SK-N-SH (cell line): ENCODE results near the gene EEF2K. TPM values are rescaled to one million over a fixed set of nuclear protein-coding genes. Genes with fewer than 3 reads are reported as not detected.

ENCODE experiments used
- CTCF ChIA-PET: fragments of 300-600, 350-600 bp; formaldehyde crosslinking; extraction: SDS; loops from one replicate; lab custom pipeline; 2021; lab: Yijun Ruan, JAX
- POLR2A ChIA-PET: fragments of 350-600 bp; sonication (Branson Sonifier 250); formaldehyde crosslinking; extraction: SDS; loops from one replicate; lab custom pipeline; 2020; ENCODE audit warnings: antibody characterized with exemption, inconsistent platforms; lab: Yijun Ruan, JAX
- DNase-seq: peaks from one replicate; pipeline ENCODE4 v3.0.0; 2012
- H2AFZ ChIP-seq: fragments of 200-600 bp; sonication (generic); 2 replicates; pipeline ENCODE4 v1.8.1; 2016; ENCODE audit warnings: antibody characterized with exemption, mild to moderate bottlenecking, low read depth
- H3F3A ChIP-seq: fragments of 200-600 bp; sonication (generic); replicated peaks from 2 replicates; pipeline ENCODE3; 2016; ENCODE audit warnings: antibody characterized with exemption, mild to moderate bottlenecking; ENCODE audit not compliant: insufficient read depth
- H3K27ac ChIP-seq, 2 experiments: fragments of 200-500 bp in 1 of 2; fragments of 200-600 bp in 1 of 2; sonication (Bioruptor generic) in 1 of 2; sonication (generic), shearing (Covaris generic) in 1 of 2; 2 replicates each; pipeline versions ENCODE4 v1.5.1 to v1.6.1; 2014 to 2016; ENCODE audit warnings: low read depth in 2 of 2, inconsistent platforms in 1 of 2, low read length in 1 of 2, mild to moderate bottlenecking in 1 of 2, mixed read lengths in 1 of 2
- H3K27me3 ChIP-seq: fragments of 200-600 bp; sonication (generic), shearing (Covaris generic); 2 replicates; pipeline ENCODE4 v1.6.1; 2016; ENCODE audit warnings: mixed run types; ENCODE audit not compliant: insufficient read depth
- H3K36me3 ChIP-seq, 2 experiments: fragments of 200-500 bp in 1 of 2; fragments of 200-600 bp in 1 of 2; sonication (Bioruptor generic) in 1 of 2; sonication (generic) in 1 of 2; replicated peaks in 1 of 2; 2 replicates each; pipeline versions ENCODE3 to v1.5.1; 2014 to 2016; ENCODE audit warnings: low read length in 1 of 2, mild to moderate bottlenecking in 1 of 2; ENCODE audit not compliant: insufficient read depth in 2 of 2, control insufficient read depth in 1 of 2
- H3K4me1 ChIP-seq, 2 experiments: fragments of 200-500 bp in 1 of 2; fragments of 200-600 bp in 1 of 2; sonication (Bioruptor generic) in 1 of 2; sonication (generic), shearing (Covaris generic) in 1 of 2; 2 replicates each; pipeline versions ENCODE4 v1.5.1 to v1.6.1; 2014 to 2016; ENCODE audit warnings: low read depth in 1 of 2, low read length in 1 of 2, mixed run types in 1 of 2; ENCODE audit not compliant: insufficient read depth in 2 of 2, control insufficient read depth in 1 of 2
- H3K4me2 ChIP-seq: fragments of 200-600 bp; sonication (generic), shearing (Covaris generic); 2 replicates; pipeline ENCODE4 v1.6.1; 2017; ENCODE audit warnings: mixed run types
- H3K4me3 ChIP-seq, 2 experiments: fragments of 200-500 bp in 1 of 2; fragments of 200-600 bp in 1 of 2; sonication (Bioruptor generic) in 1 of 2; sonication (generic), shearing (Covaris generic) in 1 of 2; 2 replicates each; pipeline versions ENCODE4 v1.5.1 to v1.8.1; 2014 to 2016; ENCODE audit warnings: low read depth in 2 of 2, inconsistent platforms in 1 of 2, low read length in 1 of 2, mild to moderate bottlenecking in 1 of 2, mixed read lengths in 1 of 2, moderate library complexity in 1 of 2
- H3K79me2 ChIP-seq: fragments of 200-600 bp; sonication (generic); 2 replicates; pipeline ENCODE4 v1.8.1; 2017; ENCODE audit warnings: mild to moderate bottlenecking; ENCODE audit not compliant: insufficient read depth
- H3K9ac ChIP-seq: fragments of 200-600 bp; sonication (generic); 2 replicates; pipeline ENCODE4 v1.6.1; 2017; ENCODE audit warnings: mixed run types
- H3K9me2 ChIP-seq: fragments of 200-600 bp; sonication (generic); 2 replicates; pipeline ENCODE4 v1.6.1; 2017; ENCODE audit warnings: mixed run types
- H3K9me3 ChIP-seq: fragments of 200-600 bp; sonication (generic); 2 replicates; pipeline ENCODE4 v1.6.1; 2017; ENCODE audit warnings: mixed run types, mild to moderate bottlenecking, moderate library complexity
- H4K20me1 ChIP-seq: fragments of 200-600 bp; sonication (generic); 2 replicates; pipeline ENCODE4 v1.6.1; 2017; ENCODE audit warnings: mild to moderate bottlenecking, mixed run types; ENCODE audit not compliant: insufficient read depth
- FOXM1 ChIP-seq: IDR thresholded peaks from 2 replicates; pipeline ENCODE4 v1.4.0; 2012; ENCODE audit warnings: low read depth, mild to moderate bottlenecking
- MAX ChIP-seq: IDR thresholded peaks from 2 replicates; pipeline ENCODE4 v1.4.0; 2012; ENCODE audit warnings: low read depth
- MXI1 ChIP-seq: IDR thresholded peaks from 2 replicates; pipeline ENCODE4 v1.6.1; 2012; ENCODE audit warnings: mild to moderate bottlenecking, low read depth, low read length, improper control_type of control experiment
- NRF1 ChIP-seq: IDR thresholded peaks from 2 replicates; pipeline ENCODE4 v1.6.1; 2012; ENCODE audit warnings: low read depth, mild to moderate bottlenecking, low read length
- RAD21 ChIP-seq: IDR thresholded peaks from 2 replicates; pipeline ENCODE4 v1.6.1; 2012; ENCODE audit warnings: mild to moderate bottlenecking, low read length
- RXRA ChIP-seq: IDR thresholded peaks from 2 replicates; pipeline ENCODE4 v1.4.0; 2012; ENCODE audit warnings: low read depth, mild to moderate bottlenecking, borderline replicate concordance
- TAF1 ChIP-seq: IDR thresholded peaks from 2 replicates; pipeline ENCODE4 v1.6.1; 2012; ENCODE audit warnings: low read depth, mild to moderate bottlenecking, low read length, moderate library complexity, borderline replicate concordance
- WGBS: methylation state at CpG from one replicate; pipeline ENCODE4 v1.1.6; 2017; ENCODE audit warnings: low lambda C conversion rate; 5-methylcytosine and 5-hydroxymethylcytosine counted together
- polyA plus RNA-seq, 3 experiments: library from polyadenylated mRNA; depleted of rRNA; stranded (reverse); fragments of >200 nt; gene quantifications; 2 replicates each; pipeline ENCODE4 v1.2.3, GENCODE V29; 2012

Gene EEF2K
- polyA plus RNA-seq, 1 of the 3 experiments (the other 2 are of a cell fraction): 8.0 TPM

GRCh38 chr16:22323959-22324786 lies 118.1 kb downstream of the EEF2K start:
- TF ChIP-seq MXI1 (no peak), RXRA (no peak), MAX (no peak), NRF1 (no peak)
- DNase-seq: no peak
- H3K79me2 ChIP-seq: no peaks in the 10 kb centered on the region; the same call in 1 of the 2 replicates
- H3K4me1 ChIP-seq: peaks cover 0 to 6% of the 10 kb centered on the region in 2 experiments; a peak in 1 of 4 replicates
- no peak overlapping the region for H2AFZ ChIP-seq
- H3K4me2 ChIP-seq: no peak overlapping the region
- H4K20me1 ChIP-seq: 0 out of 2 replicates have a peak, but pooled peaks cover 5% of the 10 kb centered on the region
- no peak overlapping the region for H3K4me3 ChIP-seq
- H3K27ac ChIP-seq: no peak overlapping the region; a peak in 1 of 4 replicates
- WGBS: 100% methylated on average over 6 of the region's 24 CpGs
- no peaks in the 10 kb centered on the region for H3K9me2 ChIP-seq
- no peaks in the 10 kb centered on the region for H3K27me3 ChIP-seq
- CTCF ChIA-PET: interaction anchor here (0.9 to 2.1 kb wide), 3 partner anchors 24 to 1135 kb away, joined by 3 to 8 read pairs (median 3); no protein-coding TSS in a partner anchor
- no peak overlapping the region for H3K9ac ChIP-seq
- no peaks in the 10 kb centered on the region for H3K9me3 ChIP-seq
- H3K36me3 ChIP-seq: peaks cover 0 to 69% of the 10 kb centered on the region in 2 experiments
- POLR2A ChIA-PET: no interaction called here
- no peaks in the 10 kb centered on the region for H3F3A ChIP-seq

- H3F3A ChIP-seq: peaks cover 4% of the 10 kb centered on the region
- 0 out of 2 replicates have a peak, but pooled peaks cover 5% of the 10 kb centered on the region for H4K20me1 ChIP-seq
- POLR2A ChIA-PET: no interaction called here
Measured at GRCh38 chr16:22324787-22325597, 118.9 kb downstream of the EEF2K start.

More at GRCh38 chr16:22324787-22325597, 118.9 kb downstream of the EEF2K start:
- WGBS: 94% methylated on average over 11 of the region's 19 CpGs
- Histone ChIP-seq H3K36me3 (peaks cover 0 to 69% of the 10 kb centered on the region in 2 experiments), H3K9me3 (no peaks in the 10 kb centered on the region), H3K79me2 (no peaks in the 10 kb centered on the region; the same call in 1 of the 2 replicates), H2AFZ (no peak overlapping the region), H3K4me3 (no peak overlapping the region), H3K27me3 (no peaks in the 10 kb centered on the region), H3K9ac (no peak overlapping the region), H3K27ac (no peak overlapping the region), H3K4me1 (peaks cover 0 to 6% of the 10 kb centered on the region in 2 experiments; a peak in 1 of 4 replicates), H3K4me2 (no peak overlapping the region), H3K9me2 (no peaks in the 10 kb centered on the region)
- no peak for DNase-seq
- TF ChIP-seq TAF1: no peak
- no peak for TF ChIP-seq FOXM1
- TF ChIP-seq RAD21: no peak
- CTCF ChIA-PET: interaction anchor here (2.1 kb wide), 1 partner anchor 25 kb away, joined by 8 read pairs; no protein-coding TSS in a partner anchor
